GM12874 (cell line): ENCODE results near the gene PPIL1.

Experiments
- CTCF ChIP-seq: IDR thresholded peaks from 2 replicates; pipeline ENCODE4 v1.5.1; 2011; ENCODE audit warnings: low read depth, mild to moderate bottlenecking, control low read depth, low read length, moderate library complexity; ENCODE audit not compliant: insufficient read depth

Gene PPIL1

DNA sequence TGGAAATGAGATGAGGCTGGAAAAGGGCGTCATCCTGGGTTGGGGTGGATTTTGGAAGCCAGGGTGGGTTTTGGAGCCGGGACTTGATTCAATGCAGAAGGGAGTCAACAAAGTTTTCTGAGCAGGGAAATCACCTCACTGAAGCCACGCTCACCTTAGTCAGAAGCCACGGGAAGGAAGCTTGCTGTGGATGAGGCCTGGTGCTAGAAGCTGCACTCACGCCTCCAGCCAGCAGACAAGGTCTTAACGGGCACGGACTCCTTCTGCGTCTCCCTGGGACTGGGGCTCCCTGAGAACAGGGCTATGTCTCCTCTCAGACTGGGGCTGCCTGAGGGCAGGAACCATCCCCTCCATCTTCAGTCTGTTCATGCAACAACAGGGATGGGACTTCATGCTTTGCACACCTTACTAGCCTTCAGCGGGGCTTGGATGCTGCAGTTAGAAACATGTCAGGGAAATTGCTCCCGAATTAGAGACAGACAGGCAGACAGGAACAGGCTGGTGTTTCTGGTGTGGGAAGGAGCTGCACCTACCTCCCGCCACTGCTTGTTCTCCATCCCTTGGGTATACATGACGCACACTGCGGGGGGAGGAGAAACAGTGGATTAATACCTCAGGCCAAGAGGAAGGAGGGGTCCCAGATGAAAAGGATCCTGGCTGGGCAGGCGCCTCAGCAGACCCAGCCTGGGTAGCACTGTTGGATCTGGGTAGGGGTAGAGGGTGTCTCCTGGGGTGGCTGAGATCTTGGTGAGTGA is 52.8 kb downstream of the PPIL1 start:
- TF ChIP-seq CTCF, result no peak

- TF ChIP-seq CTCF, result no peak
These were observed 53.7 kb downstream of the PPIL1 start for GRCh38 chr6:36820700-36821580.

DNA sequence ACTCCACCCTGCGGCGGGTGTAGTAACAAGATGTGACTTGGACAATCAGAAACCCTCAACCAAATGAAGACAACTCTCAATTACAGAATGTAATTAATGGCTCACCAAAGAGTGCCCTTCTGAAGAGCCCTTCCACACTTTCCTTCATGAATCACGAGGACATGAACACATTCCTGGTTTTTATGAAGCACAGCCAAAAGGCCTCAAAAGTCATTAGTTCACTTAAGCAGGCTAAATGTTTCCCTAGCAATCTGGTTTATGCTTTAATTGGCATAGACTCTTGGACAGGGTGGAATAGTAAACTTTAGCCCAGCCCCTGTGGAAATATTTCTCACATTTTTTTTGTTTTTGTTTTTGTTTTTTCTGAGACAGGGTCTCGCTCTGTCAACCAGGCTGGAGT is 55.8 kb downstream of the PPIL1 start:
- TF ChIP-seq CTCF, result no peak

DNA sequence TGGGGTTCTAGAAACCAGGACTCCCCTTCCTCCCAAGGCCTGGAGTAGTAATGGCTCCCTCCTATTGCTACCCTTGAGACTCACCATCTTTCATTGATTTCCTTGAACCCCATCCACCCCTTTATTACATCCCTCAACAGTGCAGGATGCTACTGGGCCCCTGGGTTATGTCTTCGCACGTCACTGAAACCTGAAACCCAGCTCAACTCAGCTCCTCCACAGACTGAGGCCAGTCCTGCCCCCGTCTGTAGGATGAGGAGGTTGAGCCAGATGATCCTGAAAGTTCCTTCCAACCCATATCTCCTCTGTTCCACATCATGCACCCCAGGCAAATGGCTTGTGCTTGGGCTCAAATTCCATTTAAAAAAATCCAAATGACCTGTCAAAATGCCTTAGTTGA is 56.8 kb downstream of the PPIL1 start:
- no peak for TF ChIP-seq CTCF

DNA sequence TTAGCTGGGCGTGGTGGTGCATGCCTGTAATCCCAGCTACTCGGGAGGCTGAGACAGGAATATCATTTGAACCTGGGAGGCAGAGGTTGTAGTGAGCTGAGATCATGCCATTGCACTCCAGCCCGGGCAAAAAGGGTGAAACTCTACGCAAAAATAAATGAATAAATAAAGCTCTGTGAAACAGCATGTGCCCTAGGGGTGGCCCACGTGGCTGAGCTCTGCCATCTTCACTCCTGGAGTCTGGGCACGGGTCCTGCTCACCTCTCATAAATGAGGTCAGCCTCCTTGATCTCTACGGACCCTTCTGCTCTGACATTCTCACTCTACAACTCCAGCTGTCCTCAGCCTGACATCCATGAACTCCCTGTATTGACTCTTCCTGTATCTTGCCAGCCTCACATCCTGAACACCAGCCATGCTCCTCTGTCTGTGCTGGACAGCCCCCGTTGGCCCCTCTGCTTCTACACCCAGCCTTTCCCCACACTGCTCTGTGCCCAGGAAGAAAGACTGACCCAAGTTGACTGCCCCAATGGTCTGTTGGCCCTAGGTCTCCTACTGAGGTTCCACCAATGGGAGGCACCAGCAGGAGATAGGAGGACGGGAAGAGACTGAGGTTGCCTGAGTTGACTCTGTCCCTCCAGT is 57.3 kb downstream of the PPIL1 start:
- TF ChIP-seq CTCF, result no peak

DNA sequence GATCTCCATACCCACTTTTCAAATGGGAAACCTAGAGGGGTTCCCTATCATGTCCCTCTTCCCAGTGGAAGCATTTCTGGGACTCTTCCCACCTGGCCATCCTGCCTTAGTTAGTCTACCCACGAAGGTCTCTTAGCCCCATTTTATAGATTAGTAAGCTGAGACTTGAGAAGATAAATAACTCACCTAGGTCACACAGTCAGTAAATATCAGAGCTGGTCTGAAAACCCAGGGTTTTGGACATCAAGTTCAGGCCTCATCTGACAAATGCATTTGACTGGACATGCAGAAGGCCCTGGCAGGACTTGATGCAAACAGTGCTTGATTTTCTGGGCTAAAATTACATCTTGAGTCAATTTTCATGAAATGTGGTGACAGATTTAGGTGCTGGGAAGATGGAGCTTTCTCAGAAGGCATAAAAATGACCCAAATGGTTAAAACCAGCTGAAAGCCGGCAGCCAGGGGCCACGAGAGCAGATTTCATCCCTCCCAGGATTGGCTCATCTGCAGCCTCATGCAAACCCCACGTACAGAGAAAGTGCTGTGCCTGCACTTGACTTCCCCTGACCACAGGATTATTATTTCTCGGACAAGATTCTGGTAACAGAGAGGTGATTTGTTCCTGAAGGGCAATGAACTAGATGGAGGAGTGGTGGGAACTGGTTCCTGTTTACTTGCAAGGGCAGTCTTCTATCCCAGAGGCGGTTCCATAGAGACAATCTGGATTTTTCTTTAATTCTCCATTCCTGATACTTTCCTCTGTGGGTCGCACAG is 58.5 kb downstream of the PPIL1 start:
- TF ChIP-seq CTCF, result no peak
